Osteoblast (primary cell): Measurements from ENCODE around the gene RLBP1. TPM values are rescaled to one million over a fixed set of nuclear protein-coding genes. Genes with fewer than 3 reads are reported as not detected.

ENCODE experiments used
- DNase-seq: peaks from one replicate; pipeline ENCODE4 v3.0.0; 2011; ENCODE audit warnings: low spot score, mixed read lengths; ENCODE audit not compliant: insufficient read length; ENCODE audit errors: missing footprints
- H2AFZ ChIP-seq: 2 replicates; pipeline ENCODE4 v1.6.0; 2011; ENCODE audit warnings: mild to moderate bottlenecking, low read length
- H3K27ac ChIP-seq: 2 replicates; pipeline ENCODE4 v1.5.1; 2011; ENCODE audit warnings: mild to moderate bottlenecking, low read depth, low read length, moderate library complexity
- H3K27me3 ChIP-seq: 2 replicates; pipeline ENCODE4 v1.6.0; 2012; ENCODE audit warnings: mild to moderate bottlenecking, control low read depth, inconsistent platforms, low read length, moderate library complexity; ENCODE audit not compliant: insufficient read depth
- H3K36me3 ChIP-seq: 2 replicates; pipeline ENCODE4 v1.5.1; 2011; ENCODE audit warnings: mild to moderate bottlenecking, low read length, control low read depth, moderate library complexity; ENCODE audit not compliant: insufficient read depth
- H3K4me1 ChIP-seq: 2 replicates; pipeline ENCODE4 v1.5.1; 2011; ENCODE audit warnings: mild to moderate bottlenecking, low read length, control low read depth, moderate library complexity; ENCODE audit not compliant: insufficient read depth
- H3K4me2 ChIP-seq: 2 replicates; pipeline ENCODE4 v1.6.0; 2011; ENCODE audit warnings: mild to moderate bottlenecking, low read length; ENCODE audit not compliant: insufficient read depth
- H3K4me3 ChIP-seq: fragments of 200-600 bp; sonication (generic); 3 replicates; pipeline ENCODE4 v1.5.1; 2012; ENCODE audit warnings: mild to moderate bottlenecking, low read length, inconsistent platforms; ENCODE audit not compliant: insufficient read depth
- H3K79me2 ChIP-seq: 2 replicates; pipeline ENCODE4 v1.6.0; 2012; ENCODE audit warnings: mild to moderate bottlenecking, low read length, control low read depth, inconsistent platforms; ENCODE audit not compliant: insufficient read depth
- H3K9me3 ChIP-seq: 2 replicates; pipeline ENCODE4 v1.5.1; 2011; ENCODE audit warnings: low read depth, low read length, control low read depth
- H4K20me1 ChIP-seq: 2 replicates; pipeline ENCODE4 v1.6.0; 2012; ENCODE audit warnings: mild to moderate bottlenecking, low read length, control low read depth; ENCODE audit not compliant: insufficient read depth
- CTCF ChIP-seq: IDR thresholded peaks from 2 replicates; pipeline ENCODE4 v1.5.1; 2011; ENCODE audit warnings: mild to moderate bottlenecking, low read depth, low read length, moderate library complexity; ENCODE audit errors: extremely low read depth
- total RNA-seq: library from RNA; depleted of rRNA; stranded (reverse); fragments of >200 nt; gene quantifications from 2 replicates; pipeline ENCODE4 v1.2.3, GENCODE V29; 2012

RLBP1 gene
- total RNA-seq, 1 donor: under 0.01 TPM

GRCh38 chr15:89205991-89206585 lies 15.3 kb downstream of the RLBP1 start:
- no peaks in the 10 kb centered on the region for H3K9me3 ChIP-seq
- H3K27ac ChIP-seq: no peak overlapping the region
- H3K4me3 ChIP-seq: no peak overlapping the region
- TF ChIP-seq CTCF: no peak
- peaks cover 9% of the 10 kb centered on the region for H3K4me1 ChIP-seq
- H3K79me2 ChIP-seq: no peaks in the 10 kb centered on the region
- H3K36me3 ChIP-seq: no peaks in the 10 kb centered on the region
- H3K27me3 ChIP-seq: peaks cover 2% of the 10 kb centered on the region
- no peak overlapping the region for H3K4me2 ChIP-seq
- no peaks in the 10 kb centered on the region for H4K20me1 ChIP-seq
- no peak for DNase-seq
- H2AFZ ChIP-seq: no peak overlapping the region

- Histone ChIP-seq H3K27ac (no peak overlapping the region), H3K9me3 (no peaks in the 10 kb centered on the region), H3K27me3 (no peaks in the 10 kb centered on the region), H3K36me3 (peaks cover 3% of the 10 kb centered on the region), H3K4me1 (peaks cover 9% of the 10 kb centered on the region), H2AFZ (no peak overlapping the region), H3K79me2 (no peaks in the 10 kb centered on the region), H4K20me1 (no peaks in the 10 kb centered on the region), H3K4me2 (no peak overlapping the region), H3K4me3 (no peak overlapping the region)
- TF ChIP-seq CTCF: no peak
- DNase-seq: no peak
Observed at GRCh38 chr15:89203705-89204273, 17.6 kb downstream of the RLBP1 start.

- Histone ChIP-seq H4K20me1 (no peaks in the 10 kb centered on the region), H3K4me1 (peaks cover 22% of the 10 kb centered on the region), H3K27ac (no peak overlapping the region), H3K4me3 (no peak overlapping the region), H3K4me2 (no peak overlapping the region), H3K9me3 (no peaks in the 10 kb centered on the region), H3K79me2 (no peaks in the 10 kb centered on the region), H3K27me3 (no peaks in the 10 kb centered on the region), H3K36me3 (peaks cover 14% of the 10 kb centered on the region), H2AFZ (no peak overlapping the region)
- no peak for TF ChIP-seq CTCF
- no peak for DNase-seq
Observed at GRCh38 chr15:89201465-89202005, 19.8 kb downstream of the RLBP1 start.

- H3K9me3 ChIP-seq: no peaks in the 10 kb centered on the region
- H3K27me3 ChIP-seq: no peaks in the 10 kb centered on the region
- H2AFZ ChIP-seq: no peak overlapping the region
- TF ChIP-seq CTCF: no peak
- H3K4me2 ChIP-seq: no peak overlapping the region
- no peak overlapping the region for H3K27ac ChIP-seq
- no peak overlapping the region for H3K4me3 ChIP-seq
- no peaks in the 10 kb centered on the region for H3K79me2 ChIP-seq
- no peak for DNase-seq
- H3K4me1 ChIP-seq: peaks cover 33% of the 10 kb centered on the region
- H4K20me1 ChIP-seq: no peaks in the 10 kb centered on the region
- H3K36me3 ChIP-seq: peaks cover 17% of the 10 kb centered on the region
Observed at GRCh38 chr15:89200182-89200581, 21.2 kb downstream of the RLBP1 start.
